ENCODE measurements around the gene CEMIP2.

CEMIP2 gene

GRCh38 chr9:71721855-71722254, 46.5 kb downstream of the CEMIP2 start:
- no peak for TF ChIP-seq CTCF (conservative IDR thresholded peaks at IDR 0.05)
- peak overlapping the region; percentile 81 for H3K27ac ChIP-seq

GRCh38 chr9:71719562-71719961, 48.8 kb downstream of the CEMIP2 start:
- H3K27ac ChIP-seq = peak overlapping the region; percentile 40
- no peak for TF ChIP-seq CTCF (conservative IDR thresholded peaks at IDR 0.05)

- no peak for TF ChIP-seq CTCF (conservative IDR thresholded peaks at IDR 0.05)
Measured at GRCh38 chr9:71719088-71719487, 49.2 kb downstream of the CEMIP2 start.

GRCh38 chr9:71716138-71716909, 52.0 kb downstream of the CEMIP2 start:
- H3K27ac ChIP-seq = no peak overlapping the region
- peak; percentile 67 for TF ChIP-seq CTCF (conservative IDR thresholded peaks at IDR 0.05)

More at GRCh38 chr9:71719088-71719487, 49.2 kb downstream of the CEMIP2 start:
- peak overlapping the region; percentile 40 for H3K27ac ChIP-seq

GRCh38 chr9:71710856-71711255, 57.5 kb downstream of the CEMIP2 start:
- H3K27ac ChIP-seq = peak overlapping the region; percentile 3; the same call in 1 of the 2 replicates
- TF ChIP-seq CTCF (conservative IDR thresholded peaks at IDR 0.05) = no peak

GRCh38 chr9:71710201-71710600, 58.1 kb downstream of the CEMIP2 start:
- no peak for TF ChIP-seq CTCF (conservative IDR thresholded peaks at IDR 0.05)
- H3K27ac ChIP-seq = peak overlapping the region; percentile 3; the same call in 1 of the 2 replicates

- TF ChIP-seq CTCF (conservative IDR thresholded peaks at IDR 0.05) = no peak
- no peak overlapping the region for H3K27ac ChIP-seq
Measured at GRCh38 chr9:71709384-71709783, 58.9 kb downstream of the CEMIP2 start.

Data from VCaP (cell line).